Osteoblast (primary cell): Measurements from ENCODE around the gene TUBGCP6. TPM values are rescaled to one million over a fixed set of nuclear protein-coding genes. Genes with fewer than 3 reads are reported as not detected.
A peak's percentile ranks its signal among the peaks of the same experiment; 100 is the strongest.

Experiments used
- DNase-seq: peaks from one replicate; pipeline ENCODE4 v3.0.0; 2011; ENCODE audit warnings: low spot score, mixed read lengths; ENCODE audit not compliant: insufficient read length; ENCODE audit errors: missing footprints
- H2AFZ ChIP-seq: 2 replicates; pipeline ENCODE4 v1.6.0; 2011; ENCODE audit warnings: mild to moderate bottlenecking, low read length
- H3K27ac ChIP-seq: 2 replicates; pipeline ENCODE4 v1.5.1; 2011; ENCODE audit warnings: mild to moderate bottlenecking, low read depth, low read length, moderate library complexity
- H3K27me3 ChIP-seq: 2 replicates; pipeline ENCODE4 v1.6.0; 2012; ENCODE audit warnings: mild to moderate bottlenecking, control low read depth, inconsistent platforms, low read length, moderate library complexity; ENCODE audit not compliant: insufficient read depth
- H3K36me3 ChIP-seq: 2 replicates; pipeline ENCODE4 v1.5.1; 2011; ENCODE audit warnings: mild to moderate bottlenecking, low read length, control low read depth, moderate library complexity; ENCODE audit not compliant: insufficient read depth
- H3K4me1 ChIP-seq: 2 replicates; pipeline ENCODE4 v1.5.1; 2011; ENCODE audit warnings: mild to moderate bottlenecking, low read length, control low read depth, moderate library complexity; ENCODE audit not compliant: insufficient read depth
- H3K4me2 ChIP-seq: 2 replicates; pipeline ENCODE4 v1.6.0; 2011; ENCODE audit warnings: mild to moderate bottlenecking, low read length; ENCODE audit not compliant: insufficient read depth
- H3K4me3 ChIP-seq: fragments of 200-600 bp; sonication (generic); 3 replicates; pipeline ENCODE4 v1.5.1; 2012; ENCODE audit warnings: mild to moderate bottlenecking, low read length, inconsistent platforms; ENCODE audit not compliant: insufficient read depth
- H3K79me2 ChIP-seq: 2 replicates; pipeline ENCODE4 v1.6.0; 2012; ENCODE audit warnings: mild to moderate bottlenecking, low read length, control low read depth, inconsistent platforms; ENCODE audit not compliant: insufficient read depth
- H3K9me3 ChIP-seq: 2 replicates; pipeline ENCODE4 v1.5.1; 2011; ENCODE audit warnings: low read depth, low read length, control low read depth
- H4K20me1 ChIP-seq: 2 replicates; pipeline ENCODE4 v1.6.0; 2012; ENCODE audit warnings: mild to moderate bottlenecking, low read length, control low read depth; ENCODE audit not compliant: insufficient read depth
- total RNA-seq: library from RNA; depleted of rRNA; stranded (reverse); fragments of >200 nt; gene quantifications from 2 replicates; pipeline ENCODE4 v1.2.3, GENCODE V29; 2012
- TF ChIP-seq, protein P1 (sequence below): IDR thresholded peaks from 2 replicates; pipeline ENCODE4 v1.5.1; 2011; ENCODE audit warnings: mild to moderate bottlenecking, low read depth, low read length, moderate library complexity; ENCODE audit errors: extremely low read depth

The TUBGCP6 gene
- total RNA-seq, 1 donor, result 28.2 TPM

DNA sequence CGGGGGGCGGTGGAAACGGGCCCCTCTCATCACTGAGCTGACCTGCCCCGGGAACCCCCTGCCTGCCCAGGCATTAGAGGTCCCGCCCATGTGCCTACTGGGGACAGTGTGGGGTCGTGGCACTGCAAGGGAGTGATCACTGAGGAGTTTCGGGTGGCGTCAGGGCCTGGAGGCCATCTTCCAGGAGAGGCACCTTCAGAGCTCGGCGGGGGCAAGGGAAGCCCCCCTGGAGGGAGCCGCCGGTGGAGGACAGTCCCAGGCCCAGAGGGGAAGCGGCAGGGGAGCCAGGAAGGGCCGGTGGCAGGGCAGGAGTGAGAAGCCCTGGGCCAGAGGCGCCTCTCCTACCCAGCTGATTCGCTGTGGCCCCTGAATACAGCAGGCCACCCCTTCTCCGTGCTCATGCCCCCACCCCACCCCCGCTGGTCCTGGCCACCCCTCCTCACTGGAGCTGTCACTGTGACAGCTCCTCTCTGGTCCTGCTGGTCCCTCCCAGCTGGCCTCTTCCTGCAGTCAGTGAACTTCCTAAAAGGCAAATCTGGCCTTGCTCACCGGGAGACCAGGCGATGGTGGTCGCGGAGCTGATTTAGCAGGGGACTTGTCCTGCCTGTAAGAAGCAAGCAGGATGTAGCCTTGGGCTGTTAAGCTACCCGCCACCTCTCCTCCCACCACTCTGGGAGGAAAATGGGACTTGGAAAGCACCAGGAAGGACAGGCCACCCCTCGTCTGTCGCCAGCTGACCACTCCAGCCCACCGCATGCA, 27.4 kb upstream of the TUBGCP6 start:
- DNase-seq, result no peak
- no peaks in the 10 kb centered on the region for H3K27me3 ChIP-seq
- no peak overlapping the region for H2AFZ ChIP-seq
- peaks cover 11% of the 10 kb centered on the region for H3K4me1 ChIP-seq
- no peak overlapping the region for H3K4me3 ChIP-seq
- peaks cover 28% of the 10 kb centered on the region for H3K36me3 ChIP-seq
- TF ChIP-seq, protein P1, sequence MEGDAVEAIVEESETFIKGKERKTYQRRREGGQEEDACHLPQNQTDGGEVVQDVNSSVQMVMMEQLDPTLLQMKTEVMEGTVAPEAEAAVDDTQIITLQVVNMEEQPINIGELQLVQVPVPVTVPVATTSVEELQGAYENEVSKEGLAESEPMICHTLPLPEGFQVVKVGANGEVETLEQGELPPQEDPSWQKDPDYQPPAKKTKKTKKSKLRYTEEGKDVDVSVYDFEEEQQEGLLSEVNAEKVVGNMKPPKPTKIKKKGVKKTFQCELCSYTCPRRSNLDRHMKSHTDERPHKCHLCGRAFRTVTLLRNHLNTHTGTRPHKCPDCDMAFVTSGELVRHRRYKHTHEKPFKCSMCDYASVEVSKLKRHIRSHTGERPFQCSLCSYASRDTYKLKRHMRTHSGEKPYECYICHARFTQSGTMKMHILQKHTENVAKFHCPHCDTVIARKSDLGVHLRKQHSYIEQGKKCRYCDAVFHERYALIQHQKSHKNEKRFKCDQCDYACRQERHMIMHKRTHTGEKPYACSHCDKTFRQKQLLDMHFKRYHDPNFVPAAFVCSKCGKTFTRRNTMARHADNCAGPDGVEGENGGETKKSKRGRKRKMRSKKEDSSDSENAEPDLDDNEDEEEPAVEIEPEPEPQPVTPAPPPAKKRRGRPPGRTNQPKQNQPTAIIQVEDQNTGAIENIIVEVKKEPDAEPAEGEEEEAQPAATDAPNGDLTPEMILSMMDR, result no peak
- no peaks in the 10 kb centered on the region for H3K9me3 ChIP-seq
- H3K4me2 ChIP-seq, result no peak overlapping the region
- no peak overlapping the region for H3K27ac ChIP-seq
- H3K79me2 ChIP-seq, result no peaks in the 10 kb centered on the region
- H4K20me1 ChIP-seq, result peaks cover 37% of the 10 kb centered on the region

DNA sequence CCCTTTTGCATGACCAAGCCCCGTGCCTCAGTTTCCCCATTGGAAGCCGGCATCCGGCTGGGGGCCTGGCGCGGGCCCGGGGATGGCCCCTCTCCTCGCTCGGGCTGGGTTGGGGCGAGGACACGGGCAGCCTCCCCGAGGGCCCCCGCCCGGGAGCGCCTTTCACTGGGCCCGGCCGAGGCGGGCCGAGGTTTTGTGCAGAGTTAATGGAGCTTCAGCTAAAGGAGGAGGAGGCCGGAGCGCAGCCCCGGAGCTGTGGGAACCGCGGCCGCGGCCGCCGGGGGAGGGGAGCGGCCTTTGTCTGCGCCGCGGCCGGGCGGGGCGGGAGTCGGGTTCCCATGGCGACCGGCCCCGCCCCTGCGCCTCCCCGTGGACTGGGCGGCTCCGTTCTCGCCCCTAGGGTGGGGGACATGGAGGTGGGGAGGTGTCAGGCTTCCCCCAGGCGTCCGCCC, 26.7 kb upstream of the TUBGCP6 start:
- Histone ChIP-seq H3K27ac (no peak overlapping the region), H3K79me2 (no peaks in the 10 kb centered on the region), H4K20me1 (peaks cover 37% of the 10 kb centered on the region), H3K9me3 (no peaks in the 10 kb centered on the region), H3K36me3 (peaks cover 22% of the 10 kb centered on the region), H3K4me3 (peak overlapping the region; percentile 69), H3K4me1 (peaks cover 11% of the 10 kb centered on the region), H2AFZ (no peak overlapping the region), H3K4me2 (peak overlapping the region; percentile 64), H3K27me3 (no peaks in the 10 kb centered on the region)
- TF ChIP-seq, protein P1, result peak; percentile 11
- peak; percentile 99 for DNase-seq

DNA sequence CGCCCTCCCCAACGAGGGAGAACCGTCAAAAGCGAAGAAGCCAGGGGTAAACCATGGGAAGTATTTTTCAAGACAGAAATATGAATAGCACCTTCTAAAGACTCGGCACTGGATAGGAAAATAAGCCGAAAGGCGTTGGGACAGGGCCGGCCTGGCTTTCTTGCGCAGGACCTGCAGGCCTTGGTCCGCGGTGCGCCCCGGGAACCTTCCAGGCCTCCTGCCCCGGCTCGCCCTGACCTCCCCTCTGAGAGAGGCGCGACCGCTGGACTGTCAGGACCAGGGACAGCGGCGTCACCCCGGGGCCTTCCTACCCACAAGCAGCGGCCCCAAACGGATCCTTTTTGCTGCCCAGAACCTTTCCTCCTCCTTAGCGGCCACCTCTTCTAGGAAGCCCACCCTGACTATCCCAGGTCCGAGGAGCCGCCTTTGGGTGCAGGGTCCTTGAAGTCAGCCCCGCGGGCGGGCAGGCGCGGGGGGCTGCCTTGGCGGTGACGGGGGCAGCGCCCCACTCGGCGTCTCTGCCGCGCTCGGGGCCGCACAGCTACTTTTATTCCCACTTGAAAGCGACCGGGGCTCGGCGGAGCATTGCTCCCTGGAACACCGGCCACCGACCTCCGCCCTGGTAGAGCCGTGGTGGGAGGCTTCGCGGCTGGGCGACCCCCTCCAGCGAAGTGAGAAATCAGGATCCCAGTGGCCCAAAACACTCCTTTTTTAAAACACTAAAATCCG, 26.0 kb upstream of the TUBGCP6 start:
- H3K27me3 ChIP-seq, result no peaks in the 10 kb centered on the region
- peaks cover 11% of the 10 kb centered on the region for H3K4me1 ChIP-seq
- peak overlapping the region; percentile 69 for H3K4me3 ChIP-seq
- no peak overlapping the region for H2AFZ ChIP-seq
- no peaks in the 10 kb centered on the region for H3K79me2 ChIP-seq
- peaks cover 35% of the 10 kb centered on the region for H4K20me1 ChIP-seq
- peak overlapping the region; percentile 64 for H3K4me2 ChIP-seq
- no peaks in the 10 kb centered on the region for H3K9me3 ChIP-seq
- peaks cover 16% of the 10 kb centered on the region for H3K36me3 ChIP-seq
- TF ChIP-seq, protein P1, result no peak
- peak; percentile 99 for DNase-seq
- H3K27ac ChIP-seq, result no peak overlapping the region
